Mesenchymal stem cell (in vitro differentiated cells and primary cell): ENCODE data around the gene C11orf16.
"Not testable (repeated sequence)": the region's sequence is repeated elsewhere in the genome, so short reads cannot be mapped to it uniquely, and the experiment has no call there.

Experiments
- DNase-seq: peaks from one replicate; pipeline ENCODE4 v3.0.0-alpha.2; 2013
- H2AFZ ChIP-seq: one replicate; pipeline ENCODE4 v1.6.1; 2013; ENCODE audit warnings: low read depth, mild to moderate bottlenecking, control low read depth, inconsistent platforms, low read length, moderate library complexity
- H2AK5ac ChIP-seq: 2 replicates; pipeline ENCODE4 v1.6.1; 2013; ENCODE audit warnings: low read length, moderate library complexity, mild to moderate bottlenecking, inconsistent platforms; ENCODE audit not compliant: severe bottlenecking
- H2BK120ac ChIP-seq: one replicate; pipeline ENCODE4 v1.6.1; 2013; ENCODE audit warnings: low read depth, mild to moderate bottlenecking, inconsistent platforms, low read length, moderate library complexity
- H2BK12ac ChIP-seq, 2 experiments: one replicate each; pipeline ENCODE4 v1.6.1; 2013; ENCODE audit warnings: inconsistent platforms in 2 of 2, low read length in 2 of 2, mild to moderate bottlenecking in 2 of 2, moderate library complexity in 2 of 2, control low read depth in 1 of 2
- H2BK15ac ChIP-seq: one replicate; pipeline ENCODE4 v1.6.1; 2013; ENCODE audit warnings: mild to moderate bottlenecking, low read depth, inconsistent platforms; ENCODE audit not compliant: poor library complexity, severe bottlenecking
- H2BK5ac ChIP-seq: 2 replicates; pipeline ENCODE4 v1.6.1; 2013; ENCODE audit warnings: low read depth, mild to moderate bottlenecking, low read length, control low read depth, inconsistent platforms; ENCODE audit not compliant: poor library complexity, severe bottlenecking
- H3K14ac ChIP-seq, 2 experiments: one replicate each; pipeline ENCODE4 v1.6.1; 2013; ENCODE audit warnings: inconsistent platforms in 2 of 2, low read length in 2 of 2, control low read depth in 1 of 2, mild to moderate bottlenecking in 1 of 2, moderate library complexity in 1 of 2
- H3K18ac ChIP-seq, 2 experiments: one replicate each; pipeline ENCODE4 v1.6.1; 2013; ENCODE audit warnings: inconsistent platforms in 2 of 2, low read length in 2 of 2, control low read depth in 1 of 2, low read depth in 1 of 2, mild to moderate bottlenecking in 1 of 2
- H3K23ac ChIP-seq, 2 experiments: one replicate each; pipeline ENCODE4 v1.6.1; 2013; ENCODE audit warnings: inconsistent platforms in 2 of 2, low read length in 2 of 2, mild to moderate bottlenecking in 2 of 2, moderate library complexity in 2 of 2, control low read depth in 1 of 2
- H3K27ac ChIP-seq: 2 replicates; pipeline ENCODE4 v1.5.1; 2013; ENCODE audit warnings: mild to moderate bottlenecking, moderate library complexity, low read length, control low read depth, inconsistent platforms; ENCODE audit not compliant: poor library complexity, severe bottlenecking
- H3K27me3 ChIP-seq, 2 experiments: 2 replicates each; pipeline versions ENCODE4 v1.6.1 to v1.7.0; 2013; ENCODE audit warnings: low read length in 2 of 2, mild to moderate bottlenecking in 2 of 2, moderate library complexity in 2 of 2, control low read depth in 1 of 2, inconsistent platforms in 1 of 2; ENCODE audit not compliant: control insufficient read depth in 1 of 2, insufficient read depth in 1 of 2
- H3K36me3 ChIP-seq, 2 experiments: 2 replicates each; pipeline versions ENCODE4 v1.6.1 to v1.7.0; 2013; ENCODE audit warnings: low read length in 2 of 2, control low read depth in 1 of 2, inconsistent platforms in 1 of 2, low read depth in 1 of 2, mild to moderate bottlenecking in 1 of 2; ENCODE audit not compliant: insufficient read depth in 2 of 2, control insufficient read depth in 1 of 2
- H3K4ac ChIP-seq, 2 experiments: one replicate each; pipeline ENCODE4 v1.6.1; 2013; ENCODE audit warnings: inconsistent platforms in 2 of 2, low read length in 2 of 2, mild to moderate bottlenecking in 2 of 2, moderate library complexity in 2 of 2, control low read depth in 1 of 2, low read depth in 1 of 2
- H3K4me1 ChIP-seq: 2 replicates; pipeline ENCODE4 v1.6.1; 2013; ENCODE audit warnings: low read depth, low read length, control low read depth; ENCODE audit not compliant: control insufficient read depth, insufficient read depth
- H3K4me2 ChIP-seq: 2 replicates; pipeline ENCODE4 v1.6.1; 2013; ENCODE audit warnings: low read length, mild to moderate bottlenecking, inconsistent platforms; ENCODE audit not compliant: poor library complexity, severe bottlenecking
- H3K4me3 ChIP-seq, 2 experiments: 2 replicates each; pipeline versions ENCODE4 v1.5.1 to v1.7.0; 2013; ENCODE audit warnings: low read length in 2 of 2, mild to moderate bottlenecking in 2 of 2, control low read depth in 1 of 2, low read depth in 1 of 2; ENCODE audit not compliant: insufficient read depth in 1 of 2
- H3K79me1 ChIP-seq: replicated peaks from 2 replicates; pipeline ENCODE4 v1.6.1; 2013; ENCODE audit warnings: mild to moderate bottlenecking, control low read depth, low read length, inconsistent platforms; ENCODE audit not compliant: poor library complexity, severe bottlenecking
- H3K9ac ChIP-seq: 2 replicates; pipeline ENCODE4 v1.7.0; 2013; ENCODE audit warnings: mild to moderate bottlenecking, low read length, moderate library complexity
- H3K9me3 ChIP-seq: 2 replicates; pipeline ENCODE4 v1.7.0; 2013; ENCODE audit warnings: mild to moderate bottlenecking, low read length; ENCODE audit not compliant: control insufficient read depth
- H4K8ac ChIP-seq: one replicate; pipeline ENCODE4 v1.6.1; 2013; ENCODE audit warnings: inconsistent platforms, mild to moderate bottlenecking, low read length, moderate library complexity
- H4K91ac ChIP-seq: one replicate; pipeline ENCODE4 v1.6.1; 2013; ENCODE audit warnings: mild to moderate bottlenecking, low read length, inconsistent platforms
- WGBS: methylation state at CpG from one replicate; pipeline ENCODE4 v1.1.7; 2013; ENCODE audit warnings: mixed read lengths; 5-methylcytosine and 5-hydroxymethylcytosine counted together

The C11orf16 gene

GRCh38 chr11:8941341-8942103, 8.8 kb upstream of the C11orf16 start:
- Histone ChIP-seq H3K36me3 (no peaks in the 10 kb centered on the region), H2BK120ac (no peak overlapping the region), H3K27ac (no peak overlapping the region), H2BK15ac (no peak overlapping the region), H3K4me2 (no peak overlapping the region), H3K14ac (no peak overlapping the region), H3K4ac (no peak overlapping the region), H3K9ac (no peak overlapping the region), H2AFZ (no peak overlapping the region), H3K18ac (no peak overlapping the region), H3K4me1 (peaks cover 2% of the 10 kb centered on the region), H3K4me3 (no peak overlapping the region), H3K9me3 (no peaks in the 10 kb centered on the region), H3K27me3 (peaks cover 0 to 5% of the 10 kb centered on the region in 2 experiments), H4K91ac (no peak overlapping the region), H3K79me1 (no peaks in the 10 kb centered on the region), H3K23ac (no peak overlapping the region), H2BK12ac (peak overlapping the region in 1 of 2 experiments; percentile 54), H2AK5ac (no peak overlapping the region), H2BK5ac (no peak overlapping the region), H4K8ac (no peak overlapping the region)
- 95% methylated on average over 4 of the region's 8 CpGs for WGBS
- no peak for DNase-seq

- Histone ChIP-seq H3K18ac (no peak overlapping the region), H2BK5ac (no peak overlapping the region), H3K4me3 (no peak overlapping the region), H2BK120ac (no peak overlapping the region), H3K36me3 (no peaks in the 10 kb centered on the region), H3K4me1 (peaks cover 7% of the 10 kb centered on the region), H3K9me3 (no peaks in the 10 kb centered on the region), H2AFZ (no peak overlapping the region), H3K27ac (no peak overlapping the region), H4K8ac (no peak overlapping the region), H3K23ac (no peak overlapping the region), H2AK5ac (no peak overlapping the region), H3K4ac (no peak overlapping the region), H3K4me2 (no peak overlapping the region), H2BK15ac (no peak overlapping the region), H3K9ac (no peak overlapping the region), H3K27me3 (peaks cover 0 to 5% of the 10 kb centered on the region in 2 experiments), H3K79me1 (no peaks in the 10 kb centered on the region), H2BK12ac (peak overlapping the region in 1 of 2 experiments; percentile 39), H4K91ac (no peak overlapping the region), H3K14ac (no peak overlapping the region)
- DNase-seq, result no peak
- WGBS, result 94% methylated on average over 13 of the region's 14 CpGs
These were observed 4.9 kb upstream of the C11orf16 start for GRCh38 chr11:8937659-8938058.

DNA sequence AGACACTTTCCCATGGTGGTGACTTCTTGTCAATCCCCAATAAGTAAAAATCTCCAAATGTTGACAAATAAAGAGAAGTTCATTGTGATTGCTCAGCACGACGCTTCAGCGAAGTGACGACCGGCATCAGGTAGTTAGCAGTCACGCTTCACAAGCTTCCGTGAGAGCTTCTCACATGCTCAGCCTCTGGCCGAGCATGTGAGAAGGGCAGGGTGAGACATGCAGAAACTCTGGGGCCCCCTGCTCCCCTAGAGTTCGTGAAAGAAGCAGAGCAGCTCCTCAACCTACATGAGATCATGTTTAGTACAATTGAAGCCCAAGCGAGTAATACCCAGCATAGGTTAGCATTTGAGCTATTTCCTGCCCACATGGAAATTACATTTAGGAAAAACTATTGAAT, 4.4 kb upstream of the C11orf16 start:
- peak overlapping the region in 1 of 2 experiments; percentile 47 for H3K4ac ChIP-seq
- no peak overlapping the region for H3K4me2 ChIP-seq
- peaks cover 8% of the 10 kb centered on the region for H3K4me1 ChIP-seq
- no peak overlapping the region for H2BK15ac ChIP-seq
- H3K36me3 ChIP-seq, result no peaks in the 10 kb centered on the region
- no peaks in the 10 kb centered on the region for H3K9me3 ChIP-seq
- H2AFZ ChIP-seq, result no peak overlapping the region
- no peak overlapping the region for H3K27ac ChIP-seq
- WGBS, result 93% methylated on average over 10 of the region's 10 CpGs
- H3K79me1 ChIP-seq, result no peaks in the 10 kb centered on the region
- no peak for DNase-seq
- H4K8ac ChIP-seq, result no peak overlapping the region
- H3K9ac ChIP-seq, result no peak overlapping the region
- no peak overlapping the region for H3K18ac ChIP-seq
- H2BK5ac ChIP-seq, result no peak overlapping the region
- H3K4me3 ChIP-seq, result no peak overlapping the region
- H2BK120ac ChIP-seq, result no peak overlapping the region
- no peak overlapping the region for H4K91ac ChIP-seq
- no peak overlapping the region for H3K23ac ChIP-seq
- no peak overlapping the region for H2BK12ac ChIP-seq
- no peak overlapping the region for H3K14ac ChIP-seq
- H2AK5ac ChIP-seq, result no peak overlapping the region
- peaks cover 0 to 5% of the 10 kb centered on the region in 2 experiments for H3K27me3 ChIP-seq

DNA sequence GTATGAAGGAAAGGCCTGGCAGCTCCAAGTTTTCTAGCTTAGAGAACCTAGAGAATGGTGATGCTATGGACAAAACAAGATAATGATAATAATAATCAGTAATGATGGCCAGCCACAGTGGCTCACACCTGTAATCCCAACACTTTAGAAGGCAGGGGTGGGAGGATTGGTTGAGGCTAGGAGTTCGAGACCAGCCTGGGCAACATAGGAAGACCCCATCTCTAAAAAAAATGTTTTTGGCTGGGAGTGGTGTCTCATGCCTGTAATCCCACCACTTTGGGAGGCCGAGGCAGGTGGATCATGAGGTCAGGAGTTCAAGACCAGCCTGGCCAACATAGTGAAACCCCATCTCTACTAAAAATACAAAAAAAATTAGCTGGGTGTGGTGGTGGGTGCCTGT, 3.0 kb upstream of the C11orf16 start:
- not testable (repeated sequence) for H3K23ac ChIP-seq, H3K9ac ChIP-seq, H3K9me3 ChIP-seq, H4K91ac ChIP-seq, H3K4ac ChIP-seq, H3K36me3 ChIP-seq, H3K4me2 ChIP-seq, H3K27ac ChIP-seq, H3K4me3 ChIP-seq, H2BK15ac ChIP-seq, H2BK5ac ChIP-seq, H2AFZ ChIP-seq, H3K27me3 ChIP-seq, DNase-seq, H3K14ac ChIP-seq, H3K4me1 ChIP-seq, H3K79me1 ChIP-seq
- peak overlapping the region in 1 of 2 experiments; percentile 92 for H2BK12ac ChIP-seq
- H3K18ac ChIP-seq, result peak overlapping the region in 1 of 2 experiments; percentile 45
- peak overlapping the region; percentile 46 for H2BK120ac ChIP-seq
- WGBS, result no CpG with 5 or more reads among the region's 2 CpGs
- peak overlapping the region; percentile 67 for H2AK5ac ChIP-seq
- H4K8ac ChIP-seq, result peak overlapping the region; percentile 45
